Colonic mucosa (tissue), 4 donors: Measurements from ENCODE around the gene TRIM33. TPM values are rescaled to one million over a fixed set of nuclear protein-coding genes. Genes with fewer than 3 reads are reported as not detected.

Experiments used
- DNase-seq: peaks from one replicate; pipeline ENCODE4 v3.0.0-alpha.2; 2020
- H3K27ac ChIP-seq: fragments of 200-600 bp; one replicate; pipeline ENCODE4 v1.8.0; 2021
- H3K27me3 ChIP-seq: fragments of 200-600 bp; one replicate; pipeline ENCODE4 v1.8.0; 2021
- H3K36me3 ChIP-seq: fragments of 200-600 bp; one replicate; pipeline ENCODE4 v1.8.0; 2021
- H3K4me1 ChIP-seq: fragments of 200-600 bp; one replicate; pipeline ENCODE4 v1.8.0; 2021; ENCODE audit warnings: mild to moderate bottlenecking
- H3K4me3 ChIP-seq: fragments of 200-600 bp; one replicate; pipeline ENCODE4 v1.8.0; 2021
- H3K9ac ChIP-seq, 2 donors: one replicate each; pipeline ENCODE4 v1.7.0; 2013; ENCODE audit warnings: control low read depth in 2 of 2, low read depth in 2 of 2, low read length in 2 of 2
- H3K9me3 ChIP-seq: fragments of 200-600 bp; one replicate; pipeline ENCODE4 v1.8.0; 2021
- CTCF ChIP-seq: fragments of 200-600 bp; IDR thresholded peaks from one replicate; pipeline ENCODE4 v1.8.0; 2022; ENCODE audit warnings: antibody characterized with exemption, mild to moderate bottlenecking
- intact Hi-C: fragments of 100-400 bp; cut with DNase I; formaldehyde crosslinking; loops from one replicate; pipeline ENCODE4 v1.14.1; 2022
- total RNA-seq, 2 donors: library from RNA; stranded (reverse); fragmentation: NEBNext Ultra II Directional in 1 of 2; extraction: Animal tissue kit (Norgen Biotek cat#: 25700) in 1 of 2; gene quantifications; one replicate each; pipeline ENCODE4 v1.2.1, GENCODE V29; 2021
- donor health status: healthy.
- donor health status: DM: no; HTN: no; CAD: no.
- donor health status: DM: no; HTN: no; CAD: no.

TRIM33 gene
- total RNA-seq, 2 donors from 2014 or later, result 26.7 to 29.2 TPM

- Histone ChIP-seq H3K4me3 (no peak overlapping the region), H3K27me3 (no peaks in the 10 kb centered on the region), H3K9me3 (no peaks in the 10 kb centered on the region), H3K4me1 (no peaks in the 10 kb centered on the region), H3K27ac (no peak overlapping the region), H3K9ac (no peak overlapping the region), H3K36me3 (no peaks in the 10 kb centered on the region)
- DNase-seq, result no peak
- no peak for TF ChIP-seq CTCF
- intact Hi-C loops, result no loop called here
Observed at GRCh38 chr1:114350731-114351445, 160.1 kb downstream of the TRIM33 start.

GRCh38 chr1:114349891-114350605 is 161.0 kb downstream of the TRIM33 start:
- intact Hi-C loops, result loop anchor here (5.0 to 10.0 kb wide), 4 partner anchors 77 to 702 kb away; partner anchors contain the start of gene DENND2C
- H3K9ac ChIP-seq, result no peak overlapping the region

GRCh38 chr1:114347431-114348209 is 163.4 kb downstream of the TRIM33 start:
- intact Hi-C loops, result loop anchor here (5.0 to 10.0 kb wide), 4 partner anchors 80 to 705 kb away; partner anchors contain the start of gene DENND2C
- DNase-seq, result no peak
- H3K36me3 ChIP-seq, result no peaks in the 10 kb centered on the region
- no peaks in the 10 kb centered on the region for H3K27me3 ChIP-seq
- H3K4me1 ChIP-seq, result no peaks in the 10 kb centered on the region
- H3K27ac ChIP-seq, result no peak overlapping the region
- no peak overlapping the region for H3K9ac ChIP-seq
- no peak for TF ChIP-seq CTCF
- H3K9me3 ChIP-seq, result no peaks in the 10 kb centered on the region
- H3K4me3 ChIP-seq, result no peak overlapping the region

More at GRCh38 chr1:114349891-114350605, 161.0 kb downstream of the TRIM33 start:
- H3K4me3 ChIP-seq, result no peak overlapping the region
- H3K4me1 ChIP-seq, result no peaks in the 10 kb centered on the region
- no peaks in the 10 kb centered on the region for H3K9me3 ChIP-seq
- H3K27ac ChIP-seq, result no peak overlapping the region
- no peaks in the 10 kb centered on the region for H3K27me3 ChIP-seq
- DNase-seq, result no peak
- H3K36me3 ChIP-seq, result no peaks in the 10 kb centered on the region
- TF ChIP-seq CTCF, result no peak

- intact Hi-C loops, result loop anchor here (5.0 to 10.0 kb wide), 4 partner anchors 81 to 706 kb away; partner anchors contain the start of gene DENND2C
- H3K9ac ChIP-seq, result peak overlapping the region in 1 of 2 donors; percentile 15
- H3K27ac ChIP-seq, result peak overlapping the region; percentile 13
- peak; percentile 100 for TF ChIP-seq CTCF
- DNase-seq, result peak; percentile 96
- no peaks in the 10 kb centered on the region for H3K36me3 ChIP-seq
- no peaks in the 10 kb centered on the region for H3K4me1 ChIP-seq
- H3K4me3 ChIP-seq, result peak overlapping the region; percentile 35
- no peaks in the 10 kb centered on the region for H3K9me3 ChIP-seq
- H3K27me3 ChIP-seq, result no peaks in the 10 kb centered on the region
Observed at GRCh38 chr1:114346480-114347029, 164.4 kb downstream of the TRIM33 start.
